OCI-LY7 (cell line): Measurements from ENCODE around the gene PTGER4. TPM values are rescaled to one million over a fixed set of nuclear protein-coding genes. Genes with fewer than 3 reads are reported as not detected.

Experiments
- BruUV-seq: library from RNA; stranded (reverse); fragments of 400-500 nt; replicated peaks from 2 replicates; lab custom pipeline; 2021; lab: Mats Ljungman, UMichigan
- CTCF ChIA-PET: fragments of 300-600 bp; sonication (Branson Sonifier 250); formaldehyde crosslinking; loops from one replicate; lab custom pipeline; 2022; ENCODE audit warnings: antibody characterized with exemption; ENCODE audit not compliant: unreplicated experiment; lab: Charles Lee
- POLR2A ChIA-PET: fragments of 300-600 bp; sonication (Branson Sonifier 250); formaldehyde crosslinking; loops from one replicate; lab custom pipeline; 2022; ENCODE audit warnings: antibody characterized with exemption; lab: Charles Lee
- DNase-seq: peaks from one replicate; pipeline ENCODE4 v3.0.0-alpha.2; 2015; ENCODE audit warnings: low spot score
- H2AFZ ChIP-seq: fragments of 200-600 bp; sonication (generic), shearing (Covaris generic); 2 replicates; pipeline ENCODE4 v1.6.1; 2014; ENCODE audit warnings: mild to moderate bottlenecking, antibody characterized with exemption, low read length, moderate library complexity
- H3K27ac ChIP-seq: fragments of 200-600 bp; sonication (generic); 2 replicates; pipeline ENCODE4 v1.5.1; 2014; ENCODE audit warnings: mixed run types, low read depth, mild to moderate bottlenecking, moderate library complexity, low read length, inconsistent platforms; ENCODE audit not compliant: poor library complexity, severe bottlenecking
- H3K36me3 ChIP-seq: fragments of 200-600 bp; sonication (generic); 2 replicates; pipeline ENCODE4 v1.6.1; 2014; ENCODE audit warnings: mild to moderate bottlenecking, antibody characterized with exemption, low read length, moderate library complexity, mixed read lengths; ENCODE audit not compliant: insufficient read depth
- H3K4me1 ChIP-seq: fragments of 200-600 bp; sonication (generic); 2 replicates; pipeline ENCODE4 v1.5.1; 2014; ENCODE audit warnings: mild to moderate bottlenecking, low read length; ENCODE audit not compliant: insufficient read depth, poor library complexity, severe bottlenecking
- H3K4me2 ChIP-seq: fragments of 200-600 bp; sonication (generic); 2 replicates; pipeline ENCODE4 v1.6.1; 2014; ENCODE audit warnings: mild to moderate bottlenecking, low read length
- H3K4me3 ChIP-seq: fragments of 200-600 bp; sonication (generic); 2 replicates; pipeline ENCODE4 v1.5.1; 2014; ENCODE audit warnings: mild to moderate bottlenecking, low read depth, low read length; ENCODE audit not compliant: poor library complexity, severe bottlenecking
- H3K79me2 ChIP-seq: fragments of 200-600 bp; sonication (generic); 2 replicates; pipeline ENCODE4 v1.6.1; 2016; ENCODE audit warnings: low read depth, mild to moderate bottlenecking, low read length, moderate library complexity, mixed read lengths; ENCODE audit not compliant: insufficient read depth
- H3K9me2 ChIP-seq: fragments of 200-600 bp; sonication (generic); 2 replicates; pipeline ENCODE4 v1.6.1; 2016; ENCODE audit warnings: mild to moderate bottlenecking, low read length, mixed read lengths; ENCODE audit not compliant: insufficient read depth
- H3K9me3 ChIP-seq: fragments of 200-600 bp; sonication (generic); 2 replicates; pipeline ENCODE4 v1.6.1; 2014; ENCODE audit warnings: mild to moderate bottlenecking, mixed run types, low read length, mixed read lengths
- H4K20me1 ChIP-seq: fragments of 200-600 bp; sonication (generic); 2 replicates; pipeline ENCODE4 v1.6.1; 2014; ENCODE audit warnings: mild to moderate bottlenecking, antibody characterized with exemption, low read length, moderate library complexity, mixed read lengths; ENCODE audit not compliant: insufficient read depth
- EZH2phosphoT487 ChIP-seq: fragments of 200-600 bp; sonication (generic); IDR thresholded peaks from 2 replicates; pipeline ENCODE4 v1.6.1; 2018; ENCODE audit warnings: low read depth, borderline replicate concordance, mild to moderate bottlenecking, mixed run types, antibody characterized with exemption, low read length, moderate library complexity, mixed read lengths
- intact Hi-C: fragments of 100-400 bp; cut with micrococcal nuclease; formaldehyde crosslinking; loops from one replicate; pipeline ENCODE4 v1.10.0; 2022; ENCODE audit not compliant: unreplicated experiment
- total RNA-seq, 2 experiments: library from RNA; depleted of rRNA in 1 of 2; stranded (reverse); fragments of >200 nt in 1 of 2; shearing (Covaris generic) in 1 of 2; gene quantifications; 2 replicates each; pipeline ENCODE4 v1.2.3, GENCODE V29; 2014 to 2022
- TF ChIP-seq, protein P1 (sequence below): fragments of 200-600 bp; sonication (generic); conservative IDR thresholded peaks from 2 replicates; pipeline ENCODE4 v1.5.1; 2014; ENCODE audit warnings: mild to moderate bottlenecking, antibody characterized with exemption, low read length, moderate library complexity, mixed read lengths

The PTGER4 gene
- total RNA-seq, 2 experiments from 2014 or later = 0.49 to 1.4 TPM

- no peaks in the 10 kb centered on the region for H3K79me2 ChIP-seq
- peak overlapping the region; percentile 100 for H3K4me2 ChIP-seq
- H3K4me3 ChIP-seq = peak overlapping the region; percentile 82
- intact Hi-C loops = loop anchor here (5.0 kb wide), 1 partner anchor 191 kb away; no protein-coding TSS in a partner anchor
- no peaks in the 10 kb centered on the region for H3K9me3 ChIP-seq
- no peaks in the 10 kb centered on the region for H3K9me2 ChIP-seq
- H3K36me3 ChIP-seq = no peaks in the 10 kb centered on the region
- H4K20me1 ChIP-seq = no peaks in the 10 kb centered on the region
- H3K27ac ChIP-seq = no peak overlapping the region
- H2AFZ ChIP-seq = peak overlapping the region; percentile 38; the same call in 1 of the 2 replicates
- BruUV-seq = no TSS peak
- H3K4me1 ChIP-seq = peaks cover 15% of the 10 kb centered on the region
- TF ChIP-seq, protein P1, sequence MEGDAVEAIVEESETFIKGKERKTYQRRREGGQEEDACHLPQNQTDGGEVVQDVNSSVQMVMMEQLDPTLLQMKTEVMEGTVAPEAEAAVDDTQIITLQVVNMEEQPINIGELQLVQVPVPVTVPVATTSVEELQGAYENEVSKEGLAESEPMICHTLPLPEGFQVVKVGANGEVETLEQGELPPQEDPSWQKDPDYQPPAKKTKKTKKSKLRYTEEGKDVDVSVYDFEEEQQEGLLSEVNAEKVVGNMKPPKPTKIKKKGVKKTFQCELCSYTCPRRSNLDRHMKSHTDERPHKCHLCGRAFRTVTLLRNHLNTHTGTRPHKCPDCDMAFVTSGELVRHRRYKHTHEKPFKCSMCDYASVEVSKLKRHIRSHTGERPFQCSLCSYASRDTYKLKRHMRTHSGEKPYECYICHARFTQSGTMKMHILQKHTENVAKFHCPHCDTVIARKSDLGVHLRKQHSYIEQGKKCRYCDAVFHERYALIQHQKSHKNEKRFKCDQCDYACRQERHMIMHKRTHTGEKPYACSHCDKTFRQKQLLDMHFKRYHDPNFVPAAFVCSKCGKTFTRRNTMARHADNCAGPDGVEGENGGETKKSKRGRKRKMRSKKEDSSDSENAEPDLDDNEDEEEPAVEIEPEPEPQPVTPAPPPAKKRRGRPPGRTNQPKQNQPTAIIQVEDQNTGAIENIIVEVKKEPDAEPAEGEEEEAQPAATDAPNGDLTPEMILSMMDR = no peak
- TF ChIP-seq EZH2phosphoT487 = no peak
- ChIA-PET CTCF (no interaction called here), POLR2A (no interaction called here)
- no peak for DNase-seq
Measured at GRCh38 chr5:40678460-40679147, 1.1 kb upstream of the PTGER4 start.

GRCh38 chr5:40679148-40679912 is 385 bp upstream of the PTGER4 start:
- ChIA-PET CTCF (no interaction called here), POLR2A (no interaction called here)
- intact Hi-C loops = loop anchor here (5.0 kb wide), 1 partner anchor 192 kb away; no protein-coding TSS in a partner anchor
- no TSS peak for BruUV-seq
- DNase-seq = peak; percentile 67
- Histone ChIP-seq H3K27ac (no peak overlapping the region), H3K36me3 (no peaks in the 10 kb centered on the region), H3K4me1 (peaks cover 15% of the 10 kb centered on the region), H3K4me2 (peak overlapping the region; percentile 100), H2AFZ (peak overlapping the region; percentile 91), H4K20me1 (no peaks in the 10 kb centered on the region), H3K4me3 (peak overlapping the region; percentile 82), H3K79me2 (no peaks in the 10 kb centered on the region), H3K9me2 (no peaks in the 10 kb centered on the region), H3K9me3 (no peaks in the 10 kb centered on the region)
- TF ChIP-seq EZH2phosphoT487 = no peak
- TF ChIP-seq, protein P1 = no peak
